MM.1S (cell line): Measurements from ENCODE around the gene CD8B.

Experiments used
- DNase-seq: peaks from one replicate; pipeline ENCODE4 v3.0.0-alpha.2; 2015
- H2AFZ ChIP-seq: fragments of 300-600 bp; sonication (generic); 2 replicates; pipeline ENCODE4 v1.6.0; 2016; ENCODE audit warnings: antibody characterized with exemption, low read length
- H3F3A ChIP-seq: fragments of 300-600 bp; sonication (generic); 2 replicates; pipeline ENCODE4 v1.6.1; 2016; ENCODE audit warnings: mild to moderate bottlenecking, antibody characterized with exemption, low read length, moderate library complexity, mixed read lengths; ENCODE audit not compliant: insufficient read depth
- H3K27ac ChIP-seq: fragments of 300-600 bp; sonication (generic); 2 replicates; pipeline ENCODE4 v1.5.1; 2016; ENCODE audit warnings: mild to moderate bottlenecking, low read length
- H3K27me3 ChIP-seq: fragments of 300-600 bp; sonication (generic); replicated peaks from 2 replicates; pipeline ENCODE4 v1.6.0; 2016; ENCODE audit warnings: low read length; ENCODE audit not compliant: insufficient read depth
- H3K36me3 ChIP-seq: fragments of 300-600 bp; sonication (generic); replicated peaks from 2 replicates; pipeline ENCODE4 v1.6.1; 2016; ENCODE audit warnings: mild to moderate bottlenecking, low read length, mixed read lengths; ENCODE audit not compliant: insufficient read depth
- H3K4me1 ChIP-seq: fragments of 300-600 bp; sonication (generic); 2 replicates; pipeline ENCODE4 v1.6.1; 2016; ENCODE audit warnings: low read length, mixed read lengths
- H3K4me2 ChIP-seq: fragments of 300-600 bp; sonication (generic); 2 replicates; pipeline ENCODE4 v1.6.0; 2016; ENCODE audit warnings: low read depth, low read length
- H3K4me3 ChIP-seq: fragments of 300-600 bp; sonication (generic); 2 replicates; pipeline ENCODE4 v1.5.1; 2016; ENCODE audit warnings: low read length, mixed read lengths
- H3K79me2 ChIP-seq: fragments of 300-600 bp; sonication (generic); 2 replicates; pipeline ENCODE4 v1.6.1; 2016; ENCODE audit warnings: mixed run types, low read length, mixed read lengths
- H3K9ac ChIP-seq: fragments of 300-600 bp; sonication (generic); 2 replicates; pipeline ENCODE4 v1.6.1; 2016; ENCODE audit warnings: low read length, mixed read lengths
- H3K9me2 ChIP-seq: fragments of 300-600 bp; sonication (generic); replicated peaks from 2 replicates; pipeline ENCODE4 v1.6.1; 2016; ENCODE audit warnings: mild to moderate bottlenecking, low read length, mixed read lengths; ENCODE audit not compliant: insufficient read depth
- H3K9me3 ChIP-seq: fragments of 300-600 bp; sonication (generic); replicated peaks from 2 replicates; pipeline ENCODE4 v1.6.1; 2016; ENCODE audit warnings: mild to moderate bottlenecking, low read length, mixed read lengths; ENCODE audit not compliant: insufficient read depth
- H4K20me1 ChIP-seq: fragments of 300-600 bp; sonication (generic); 2 replicates; pipeline ENCODE4 v1.6.1; 2016; ENCODE audit warnings: mild to moderate bottlenecking, low read length, moderate library complexity, mixed read lengths; ENCODE audit not compliant: insufficient read depth
- EZH2 ChIP-seq: fragments of 300-600 bp; sonication (generic); optimal IDR thresholded peaks from 2 replicates; pipeline ENCODE3; 2017; ENCODE audit warnings: low read depth, mild to moderate bottlenecking, antibody characterized with exemption, low read length, mixed read lengths
- EZH2phosphoT487 ChIP-seq: fragments of 300-600 bp; sonication (generic); IDR thresholded peaks from 2 replicates; pipeline ENCODE4 v1.6.1; 2018; ENCODE audit warnings: antibody characterized with exemption, low read length
- TF ChIP-seq, protein P1 (sequence below): fragments of 300-600 bp; sonication (generic); IDR thresholded peaks from 2 replicates; pipeline ENCODE4 v1.5.1; 2016; ENCODE audit warnings: antibody characterized with exemption, low read length, mixed read lengths

CD8B gene

DNA sequence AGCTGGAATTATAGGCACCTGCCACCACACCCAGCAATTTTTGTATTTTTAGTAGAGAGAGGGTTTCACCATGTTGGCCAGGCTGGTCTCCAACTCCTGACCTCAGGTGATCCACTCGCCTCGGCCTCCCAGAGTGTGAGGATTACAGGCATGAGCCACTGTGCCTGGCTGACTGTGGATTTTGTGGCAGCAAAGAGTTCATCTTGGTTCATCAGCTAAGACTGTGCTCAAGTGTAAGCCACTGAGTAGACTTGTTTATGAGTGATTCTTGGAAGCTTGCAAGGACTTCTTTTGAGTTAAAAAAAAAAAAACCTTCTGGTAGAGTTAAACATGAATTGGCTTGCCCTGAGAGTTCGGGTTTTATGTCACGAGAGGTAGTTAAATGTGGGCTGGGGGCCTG is 34.7 kb downstream of the CD8B start:
- Histone ChIP-seq H3K4me1 (no peaks in the 10 kb centered on the region), H3K9me3 (no peaks in the 10 kb centered on the region), H3K9me2 (no peaks in the 10 kb centered on the region), H3K27me3 (no peaks in the 10 kb centered on the region), H3K4me3 (no peak overlapping the region), H3K79me2 (no peaks in the 10 kb centered on the region), H4K20me1 (no peaks in the 10 kb centered on the region), H3K27ac (no peak overlapping the region), H3K9ac (no peak overlapping the region), H3F3A (no peaks in the 10 kb centered on the region), H3K4me2 (no peak overlapping the region), H3K36me3 (no peaks in the 10 kb centered on the region), H2AFZ (no peak overlapping the region)
- TF ChIP-seq EZH2 (no peak), EZH2phosphoT487 (no peak)
- TF ChIP-seq, protein P1, sequence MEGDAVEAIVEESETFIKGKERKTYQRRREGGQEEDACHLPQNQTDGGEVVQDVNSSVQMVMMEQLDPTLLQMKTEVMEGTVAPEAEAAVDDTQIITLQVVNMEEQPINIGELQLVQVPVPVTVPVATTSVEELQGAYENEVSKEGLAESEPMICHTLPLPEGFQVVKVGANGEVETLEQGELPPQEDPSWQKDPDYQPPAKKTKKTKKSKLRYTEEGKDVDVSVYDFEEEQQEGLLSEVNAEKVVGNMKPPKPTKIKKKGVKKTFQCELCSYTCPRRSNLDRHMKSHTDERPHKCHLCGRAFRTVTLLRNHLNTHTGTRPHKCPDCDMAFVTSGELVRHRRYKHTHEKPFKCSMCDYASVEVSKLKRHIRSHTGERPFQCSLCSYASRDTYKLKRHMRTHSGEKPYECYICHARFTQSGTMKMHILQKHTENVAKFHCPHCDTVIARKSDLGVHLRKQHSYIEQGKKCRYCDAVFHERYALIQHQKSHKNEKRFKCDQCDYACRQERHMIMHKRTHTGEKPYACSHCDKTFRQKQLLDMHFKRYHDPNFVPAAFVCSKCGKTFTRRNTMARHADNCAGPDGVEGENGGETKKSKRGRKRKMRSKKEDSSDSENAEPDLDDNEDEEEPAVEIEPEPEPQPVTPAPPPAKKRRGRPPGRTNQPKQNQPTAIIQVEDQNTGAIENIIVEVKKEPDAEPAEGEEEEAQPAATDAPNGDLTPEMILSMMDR, result no peak
- DNase-seq, result no peak

DNA sequence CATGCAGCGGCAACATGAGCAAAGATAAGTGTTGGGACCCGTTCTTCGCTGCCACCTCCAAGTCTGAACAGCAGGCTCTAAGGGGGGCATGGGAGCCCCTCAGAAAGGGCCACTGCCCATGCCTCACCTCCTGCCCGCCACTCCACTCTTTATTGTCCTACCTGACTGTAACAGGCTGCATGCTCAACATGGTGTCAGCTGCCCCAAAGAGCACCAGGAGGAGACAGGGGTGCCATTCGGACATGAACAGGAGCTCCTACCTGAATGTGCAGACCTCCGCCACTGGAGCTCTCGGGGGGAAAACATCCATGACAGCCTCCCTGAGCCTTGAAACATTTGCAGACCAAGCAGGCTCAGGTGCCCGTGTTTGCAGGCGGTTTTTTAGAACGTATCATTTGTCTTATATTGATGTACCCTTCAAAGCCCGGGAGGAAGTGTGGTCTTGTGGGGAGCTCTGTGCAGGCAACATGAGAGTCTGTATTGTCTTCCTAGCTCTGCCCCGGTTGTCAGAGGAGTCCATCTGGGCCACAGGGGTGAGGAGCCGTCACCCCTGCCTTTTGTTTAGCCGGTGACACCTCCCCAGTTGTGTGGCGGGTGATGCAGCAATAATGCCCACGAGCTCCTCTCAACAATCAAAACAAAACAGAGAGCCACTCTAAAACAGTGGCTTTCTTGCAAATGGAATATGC is 35.8 kb downstream of the CD8B start:
- no peaks in the 10 kb centered on the region for H3K27me3 ChIP-seq
- H3K9me3 ChIP-seq, result no peaks in the 10 kb centered on the region
- H3K4me3 ChIP-seq, result no peak overlapping the region
- H3F3A ChIP-seq, result no peaks in the 10 kb centered on the region
- TF ChIP-seq EZH2phosphoT487, result no peak
- no peak for TF ChIP-seq EZH2
- TF ChIP-seq, protein P1, result no peak
- no peak overlapping the region for H2AFZ ChIP-seq
- H3K4me2 ChIP-seq, result no peak overlapping the region
- H3K27ac ChIP-seq, result no peak overlapping the region
- H3K4me1 ChIP-seq, result no peaks in the 10 kb centered on the region
- no peaks in the 10 kb centered on the region for H4K20me1 ChIP-seq
- H3K79me2 ChIP-seq, result no peaks in the 10 kb centered on the region
- H3K36me3 ChIP-seq, result no peaks in the 10 kb centered on the region
- no peak overlapping the region for H3K9ac ChIP-seq
- DNase-seq, result no peak
- no peaks in the 10 kb centered on the region for H3K9me2 ChIP-seq

DNA sequence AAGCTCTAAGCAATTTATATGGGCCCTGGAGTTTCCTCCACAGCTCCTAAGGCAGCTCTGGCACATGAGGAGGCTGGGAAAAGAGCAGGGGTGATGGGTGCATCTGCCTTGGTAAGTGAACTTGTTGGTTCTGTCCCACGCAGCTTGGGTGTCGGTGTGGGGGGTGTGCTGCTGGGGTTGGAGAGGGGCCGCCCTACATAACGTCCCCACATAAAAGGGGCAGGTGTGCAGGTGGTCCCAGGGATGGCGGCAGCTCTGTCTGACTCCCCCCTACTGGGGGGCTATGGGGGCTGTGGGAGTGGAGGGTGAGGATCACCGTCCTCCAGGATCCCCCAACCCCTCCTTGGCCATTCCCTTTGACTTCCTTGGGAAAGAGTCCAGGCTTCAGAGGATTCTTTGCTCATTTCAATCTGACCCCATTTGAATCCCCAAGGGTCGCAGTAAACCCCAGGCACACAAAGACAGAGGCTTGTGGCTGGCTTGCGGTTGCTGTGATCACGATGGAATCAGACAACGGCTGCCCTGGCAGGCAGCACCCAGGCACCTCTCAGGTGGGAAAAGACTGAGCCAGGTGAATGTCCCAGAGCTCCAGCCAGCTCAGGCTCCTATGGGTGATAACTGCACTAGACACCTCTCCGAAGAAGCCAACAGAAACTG is 36.5 kb downstream of the CD8B start:
- H3K36me3 ChIP-seq, result no peaks in the 10 kb centered on the region
- DNase-seq, result no peak
- H4K20me1 ChIP-seq, result no peaks in the 10 kb centered on the region
- H3K79me2 ChIP-seq, result no peaks in the 10 kb centered on the region
- no peak overlapping the region for H3K4me3 ChIP-seq
- TF ChIP-seq EZH2 (no peak), EZH2phosphoT487 (no peak)
- TF ChIP-seq, protein P1, result no peak
- no peaks in the 10 kb centered on the region for H3K27me3 ChIP-seq
- H3F3A ChIP-seq, result no peaks in the 10 kb centered on the region
- H3K4me1 ChIP-seq, result no peaks in the 10 kb centered on the region
- H3K27ac ChIP-seq, result no peak overlapping the region
- H3K9me2 ChIP-seq, result no peaks in the 10 kb centered on the region
- H3K9ac ChIP-seq, result no peak overlapping the region
- H2AFZ ChIP-seq, result no peak overlapping the region
- H3K9me3 ChIP-seq, result no peaks in the 10 kb centered on the region
- no peak overlapping the region for H3K4me2 ChIP-seq
